ENCODE measurements around the gene PADI6. TPM values are rescaled to one million over a fixed set of nuclear protein-coding genes. Genes with fewer than 3 reads are reported as not detected.

The PADI6 gene
- total RNA-seq, 2 donors from 2014 or later, result not detected

DNA sequence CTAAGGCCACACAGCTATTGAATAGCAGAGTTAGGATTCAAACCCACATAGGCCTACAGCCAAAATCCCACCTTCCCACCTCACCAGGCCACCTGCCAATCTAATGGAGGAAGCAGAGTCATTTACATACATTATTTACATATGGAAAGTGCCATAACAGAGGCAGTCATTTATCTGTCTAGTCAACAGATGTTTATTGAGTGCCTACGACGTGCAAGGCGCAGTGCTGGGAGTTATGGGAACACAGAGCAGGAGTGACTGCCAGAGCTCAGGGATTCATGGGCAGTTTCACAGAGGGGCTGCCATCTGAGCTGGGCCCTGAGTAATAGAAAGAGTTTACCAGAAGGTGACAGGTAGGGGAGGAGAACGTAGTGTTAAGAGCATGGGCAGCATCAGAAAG lies 10.3 kb upstream of the PADI6 start:
- Mint-ChIP-seq H3K36me3 (ENCODE audit: insufficient read depth in 2 of 2) (no peaks in the 10 kb centered on the region), H3K4me1 (ENCODE audit: low read depth) (peaks cover 2% of the 10 kb centered on the region)

DNA sequence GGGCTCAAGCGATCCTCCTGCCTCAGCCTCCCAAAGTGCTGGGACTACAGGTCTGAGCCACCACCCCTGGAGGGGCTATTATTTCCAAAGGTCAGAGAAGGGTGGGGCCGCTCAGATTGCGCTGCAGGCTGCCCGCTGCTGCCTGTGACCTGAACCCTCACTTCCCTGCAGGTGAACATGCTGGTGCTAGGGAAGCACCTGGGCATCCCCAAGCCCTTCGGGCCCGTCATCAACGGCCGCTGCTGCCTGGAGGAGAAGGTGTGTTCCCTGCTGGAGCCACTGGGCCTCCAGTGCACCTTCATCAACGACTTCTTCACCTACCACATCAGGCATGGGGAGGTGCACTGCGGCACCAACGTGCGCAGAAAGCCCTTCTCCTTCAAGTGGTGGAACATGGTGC lies 8.6 kb upstream of the PADI6 start:
- Mint-ChIP-seq H3K4me1 (ENCODE audit: low read depth) (no peaks in the 10 kb centered on the region), H3K4me3 (no peak overlapping the region), H3K9me3 (no peaks in the 10 kb centered on the region), H3K27me3 (ENCODE audit: low read depth) (peaks cover 6% of the 10 kb centered on the region), H3K36me3 (ENCODE audit: insufficient read depth in 2 of 2) (no peaks in the 10 kb centered on the region), H3K27ac (no peak overlapping the region)
- ATAC-seq (replicated peaks in 1 of 2) (no peak), DNase-seq (no peak)

More for the DNA sequence above, 10.3 kb upstream of the PADI6 start:
- no peak overlapping the region for H3K27ac Mint-ChIP-seq
- ATAC-seq (replicated peaks in 1 of 2) (no peak), DNase-seq (no peak)
- H3K9me3 Mint-ChIP-seq, result no peaks in the 10 kb centered on the region
- no peak overlapping the region for H3K4me3 Mint-ChIP-seq
- H3K27me3 Mint-ChIP-seq (ENCODE audit: low read depth), result peaks cover 6% of the 10 kb centered on the region

DNA sequence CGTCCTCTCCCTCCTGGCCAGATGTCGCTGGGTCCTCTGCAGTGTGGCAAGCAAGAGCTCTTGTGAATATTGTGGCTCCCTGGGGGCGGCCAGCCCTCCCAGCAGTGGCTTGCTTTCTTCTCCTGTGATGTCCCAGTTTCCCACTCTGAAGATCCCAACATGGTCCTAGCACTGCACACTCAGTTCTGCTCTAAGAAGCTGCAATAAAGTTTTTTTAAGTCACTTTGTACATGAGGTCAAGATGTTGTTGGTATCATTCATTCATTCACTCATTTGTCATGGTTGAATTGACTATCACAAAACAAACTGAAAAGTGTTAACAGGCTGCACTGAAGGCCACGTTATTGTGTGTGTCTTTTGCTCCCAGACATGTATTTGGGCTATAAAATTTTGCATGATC lies 8.2 kb upstream of the PADI6 start:
- no peak overlapping the region for H3K27ac Mint-ChIP-seq
- no peaks in the 10 kb centered on the region for H3K36me3 Mint-ChIP-seq (ENCODE audit: insufficient read depth in 2 of 2)
- no peaks in the 10 kb centered on the region for H3K4me1 Mint-ChIP-seq (ENCODE audit: low read depth)
- no peak for DNase-seq
- H3K9me3 Mint-ChIP-seq, result no peaks in the 10 kb centered on the region
- ATAC-seq (replicated peaks in 1 of 2), result no peak
- H3K27me3 Mint-ChIP-seq (ENCODE audit: low read depth), result peaks cover 6% of the 10 kb centered on the region
- H3K4me3 Mint-ChIP-seq, result no peak overlapping the region

DNA sequence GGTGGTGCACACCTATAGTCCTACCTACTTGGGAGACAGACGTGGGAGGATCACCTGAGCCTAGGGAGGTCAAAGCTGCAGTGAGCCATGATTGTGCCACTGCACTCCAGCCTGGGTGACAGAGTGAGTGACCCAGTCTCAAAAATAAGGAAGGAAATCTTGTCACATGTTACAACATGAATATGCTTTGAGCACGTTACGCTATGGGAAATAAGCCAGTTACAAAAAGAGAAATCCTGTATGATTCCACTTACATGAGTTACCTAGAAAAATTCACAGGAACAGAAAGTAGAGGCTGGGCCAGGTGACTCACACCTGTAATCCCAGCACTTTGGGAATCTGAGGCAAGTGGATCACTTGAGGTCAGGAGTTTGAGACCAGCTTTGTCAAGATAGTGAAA lies 6.7 kb upstream of the PADI6 start:
- Mint-ChIP-seq H3K27ac (no peak overlapping the region), H3K27me3 (ENCODE audit: low read depth) (peaks cover 6% of the 10 kb centered on the region), H3K36me3 (ENCODE audit: insufficient read depth in 2 of 2) (no peaks in the 10 kb centered on the region), H3K4me3 (no peak overlapping the region), H3K9me3 (no peaks in the 10 kb centered on the region), H3K4me1 (ENCODE audit: low read depth) (no peaks in the 10 kb centered on the region)
- ATAC-seq (replicated peaks in 1 of 2), result no peak
- no peak for DNase-seq

DNA sequence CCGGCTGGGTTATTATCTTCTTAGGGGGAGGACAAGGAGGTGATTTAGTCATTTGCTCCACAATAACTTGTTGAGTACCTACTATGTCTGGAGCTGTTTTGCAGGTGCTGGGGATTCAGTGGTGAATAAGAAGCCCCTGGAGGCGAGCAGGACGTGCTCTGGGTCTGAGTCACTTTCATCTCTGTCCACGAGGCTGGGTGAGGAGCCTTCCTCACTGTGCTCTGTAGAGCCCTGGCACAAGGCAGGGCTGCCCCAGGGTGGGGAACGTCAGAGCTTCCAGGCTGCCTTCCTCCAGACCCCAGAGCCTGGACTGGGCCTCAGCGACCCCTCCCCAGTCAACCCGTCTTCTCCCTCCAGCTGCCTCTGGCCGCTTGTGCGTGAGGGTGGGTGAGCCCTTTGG lies 2.5 kb upstream of the PADI6 start:
- H3K27ac Mint-ChIP-seq, result no peak overlapping the region
- ATAC-seq (replicated peaks in 1 of 2) (no peak), DNase-seq (no peak)
- H3K9me3 Mint-ChIP-seq, result no peaks in the 10 kb centered on the region
- H3K4me3 Mint-ChIP-seq, result no peak overlapping the region
- H3K27me3 Mint-ChIP-seq (ENCODE audit: low read depth), result peaks cover 6% of the 10 kb centered on the region
- no peaks in the 10 kb centered on the region for H3K36me3 Mint-ChIP-seq (ENCODE audit: insufficient read depth in 2 of 2)
- H3K4me1 Mint-ChIP-seq (ENCODE audit: low read depth), result no peaks in the 10 kb centered on the region

DNA sequence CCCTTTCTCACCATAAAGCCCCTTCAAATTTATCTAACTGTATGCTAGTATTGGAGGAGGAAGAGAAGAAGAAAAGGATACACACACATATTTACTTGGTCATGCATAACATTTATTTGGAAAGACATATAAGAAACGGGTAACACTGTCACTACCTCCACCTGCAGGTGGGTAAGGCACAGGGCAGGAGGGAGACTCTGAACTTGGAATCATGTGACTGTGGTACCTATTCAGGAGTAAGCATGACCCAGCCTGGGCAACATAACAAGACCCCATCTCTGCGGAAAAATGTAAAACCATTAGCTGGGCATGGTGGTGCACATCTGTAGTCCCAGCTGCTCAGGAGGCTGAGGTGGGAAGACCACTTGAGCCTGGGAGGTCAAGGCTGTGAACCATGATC lies 1.4 kb upstream of the PADI6 start:
- no peaks in the 10 kb centered on the region for H3K36me3 Mint-ChIP-seq (ENCODE audit: insufficient read depth in 2 of 2)
- H3K27me3 Mint-ChIP-seq (ENCODE audit: low read depth), result peaks cover 1% of the 10 kb centered on the region
- no peaks in the 10 kb centered on the region for H3K4me1 Mint-ChIP-seq (ENCODE audit: low read depth)
- H3K4me3 Mint-ChIP-seq, result no peak overlapping the region
- ATAC-seq (replicated peaks in 1 of 2), result no peak
- no peaks in the 10 kb centered on the region for H3K9me3 Mint-ChIP-seq
- H3K27ac Mint-ChIP-seq, result no peak overlapping the region
- DNase-seq, result no peak

DNA sequence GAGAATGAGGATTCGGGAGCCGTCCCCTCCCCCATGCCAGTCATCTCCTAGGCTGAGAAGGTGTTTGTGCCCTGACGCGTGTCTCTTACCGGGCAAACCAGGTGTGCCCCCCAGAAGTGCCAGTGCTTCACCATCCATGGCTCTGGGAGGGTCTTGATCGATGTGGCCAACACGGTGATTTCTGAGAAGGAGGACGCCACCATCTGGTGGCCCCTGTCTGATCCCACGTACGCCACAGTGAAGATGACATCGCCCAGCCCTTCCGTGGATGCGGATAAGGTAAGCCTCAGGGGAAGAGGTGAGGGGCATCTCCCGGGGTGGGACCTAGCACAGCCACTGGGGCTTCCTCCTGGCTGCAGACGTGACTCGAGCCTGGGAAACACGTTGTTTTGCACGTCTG lies 959 bp downstream of the PADI6 start:
- H3K27ac Mint-ChIP-seq, result no peak overlapping the region
- DNase-seq (no peak), ATAC-seq (replicated peaks in 1 of 2) (no peak)
- H3K27me3 Mint-ChIP-seq (ENCODE audit: low read depth), result peaks cover 14% of the 10 kb centered on the region
- no peaks in the 10 kb centered on the region for H3K4me1 Mint-ChIP-seq (ENCODE audit: low read depth)
- no peaks in the 10 kb centered on the region for H3K9me3 Mint-ChIP-seq
- no peak overlapping the region for H3K4me3 Mint-ChIP-seq
- H3K36me3 Mint-ChIP-seq (ENCODE audit: insufficient read depth in 2 of 2), result no peaks in the 10 kb centered on the region

DNA sequence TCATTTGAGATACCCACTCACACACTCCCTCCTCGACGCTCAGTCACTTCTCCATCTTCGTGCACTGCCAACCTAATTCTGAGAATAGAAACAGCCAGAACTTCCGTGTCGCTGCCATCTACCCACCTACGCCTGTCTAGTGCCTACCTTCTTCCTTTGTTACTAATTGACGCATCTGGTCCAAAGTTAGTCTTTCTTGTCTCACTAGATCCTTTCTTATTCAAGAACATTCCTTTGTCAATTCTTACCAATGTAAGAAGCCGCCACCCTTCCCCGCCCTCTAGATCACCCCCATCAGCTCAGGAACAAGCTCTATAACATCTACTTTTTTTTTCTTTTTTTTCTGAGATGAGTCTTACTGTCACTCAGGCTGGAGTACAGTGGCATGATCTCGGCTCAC lies 3.7 kb downstream of the PADI6 start:
- no peak overlapping the region for H3K4me3 Mint-ChIP-seq
- H3K9me3 Mint-ChIP-seq, result no peaks in the 10 kb centered on the region
- DNase-seq, result no peak
- no peak for ATAC-seq (replicated peaks in 1 of 2)
- no peak overlapping the region for H3K27ac Mint-ChIP-seq
- peaks cover 18% of the 10 kb centered on the region for H3K27me3 Mint-ChIP-seq (ENCODE audit: low read depth)
- no peaks in the 10 kb centered on the region for H3K4me1 Mint-ChIP-seq (ENCODE audit: low read depth)
- H3K36me3 Mint-ChIP-seq (ENCODE audit: insufficient read depth in 2 of 2), result no peaks in the 10 kb centered on the region

DNA sequence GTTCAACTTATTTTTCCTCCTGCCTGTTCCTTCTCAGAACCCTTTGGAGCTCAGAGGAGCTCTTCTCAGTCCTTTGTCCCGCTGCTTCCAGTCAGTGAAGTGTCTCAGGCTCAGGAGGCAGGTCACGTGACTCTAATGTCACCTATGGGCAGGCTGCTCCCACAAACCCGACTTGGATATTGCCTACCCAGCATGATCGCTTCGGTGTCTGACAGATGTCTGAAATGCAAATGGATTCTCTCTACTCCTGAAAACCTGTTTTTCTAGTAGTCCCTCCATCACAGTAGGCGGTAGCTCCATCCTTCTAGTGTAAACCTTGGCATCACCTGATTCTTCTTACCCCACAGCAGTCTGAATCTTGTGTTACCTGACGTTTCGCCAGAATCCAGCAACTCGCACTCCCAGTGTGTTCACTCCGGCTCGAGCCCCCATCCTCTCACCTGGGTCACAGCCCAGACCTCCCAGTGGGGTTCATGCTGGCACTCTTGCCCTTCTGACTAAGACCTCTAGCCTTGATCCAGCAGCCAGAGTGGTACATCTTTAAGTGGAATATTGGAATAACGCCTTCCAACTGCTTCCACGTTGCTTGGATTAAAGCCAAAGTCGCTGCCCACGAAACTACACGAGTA lies 5.4 kb downstream of the PADI6 start:
- Mint-ChIP-seq H3K4me3 (no peak overlapping the region), H3K4me1 (ENCODE audit: low read depth) (no peaks in the 10 kb centered on the region), H3K27ac (no peak overlapping the region), H3K9me3 (no peaks in the 10 kb centered on the region), H3K27me3 (ENCODE audit: low read depth) (peaks cover 18% of the 10 kb centered on the region), H3K36me3 (ENCODE audit: insufficient read depth in 2 of 2) (no peaks in the 10 kb centered on the region)
- no peak for ATAC-seq (replicated peaks in 1 of 2)
- DNase-seq, result no peak

DNA sequence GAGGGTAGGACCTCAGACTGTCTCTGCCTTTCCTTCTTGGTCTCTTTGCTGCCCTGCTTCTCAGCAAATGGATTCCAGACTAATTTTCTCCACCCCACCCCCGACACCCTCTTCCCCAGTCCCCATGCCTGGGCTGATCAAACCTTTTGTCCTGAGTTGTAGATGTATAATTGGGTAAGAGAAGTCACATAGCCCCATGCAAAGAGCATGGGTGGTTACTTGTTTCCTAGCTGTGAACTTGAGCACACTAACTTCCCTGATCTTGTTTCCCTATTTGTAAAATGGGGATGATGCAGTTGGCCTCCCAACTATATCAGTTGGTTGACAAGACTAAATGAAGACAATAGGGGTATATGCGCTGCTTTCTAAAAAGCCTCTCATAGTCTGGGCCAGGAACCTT lies 9.2 kb downstream of the PADI6 start:
- Mint-ChIP-seq H3K4me1 (ENCODE audit: low read depth) (no peaks in the 10 kb centered on the region), H3K27ac (no peak overlapping the region), H3K36me3 (ENCODE audit: insufficient read depth in 2 of 2) (no peaks in the 10 kb centered on the region), H3K27me3 (ENCODE audit: low read depth) (peaks cover 29% of the 10 kb centered on the region), H3K4me3 (no peak overlapping the region), H3K9me3 (no peaks in the 10 kb centered on the region)
- DNase-seq (no peak), ATAC-seq (replicated peaks in 1 of 2) (no peak)

DNA sequence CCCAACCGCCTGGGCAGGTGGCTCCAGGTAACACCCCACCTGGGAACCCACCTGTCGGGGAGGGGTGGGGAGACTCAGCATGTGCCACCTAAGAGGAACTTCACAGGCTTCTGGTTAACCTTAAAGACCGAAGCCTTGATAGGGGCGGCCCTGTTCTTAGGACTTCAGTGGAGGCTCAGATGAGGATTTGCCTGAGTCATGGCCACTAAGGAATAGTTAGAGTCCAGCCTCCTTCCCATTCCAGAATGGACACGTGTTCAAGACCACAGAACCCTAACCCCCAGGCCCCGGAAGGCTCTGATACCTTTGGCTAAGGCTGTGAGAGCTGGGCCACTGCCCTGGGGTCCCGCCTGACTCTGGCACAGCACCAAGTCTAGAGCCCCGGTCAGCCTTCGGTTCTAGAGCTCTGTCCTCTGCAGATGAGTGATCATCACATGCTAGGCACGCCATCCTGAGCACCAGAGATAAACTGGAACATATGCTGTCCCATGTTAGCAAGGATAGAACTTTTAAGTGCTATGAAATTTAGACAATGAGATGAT lies 20.3 kb downstream of the PADI6 start:
- H3K27ac Mint-ChIP-seq, result no peak overlapping the region
- H3K36me3 Mint-ChIP-seq (ENCODE audit: insufficient read depth in 2 of 2), result no peaks in the 10 kb centered on the region
- no peak overlapping the region for H3K4me3 Mint-ChIP-seq
- no peaks in the 10 kb centered on the region for H3K4me1 Mint-ChIP-seq (ENCODE audit: low read depth)
- DNase-seq, result no peak
- ATAC-seq (replicated peaks in 1 of 2), result no peak
- H3K9me3 Mint-ChIP-seq, result no peaks in the 10 kb centered on the region
- H3K27me3 Mint-ChIP-seq (ENCODE audit: low read depth), result no peaks in the 10 kb centered on the region

DNA sequence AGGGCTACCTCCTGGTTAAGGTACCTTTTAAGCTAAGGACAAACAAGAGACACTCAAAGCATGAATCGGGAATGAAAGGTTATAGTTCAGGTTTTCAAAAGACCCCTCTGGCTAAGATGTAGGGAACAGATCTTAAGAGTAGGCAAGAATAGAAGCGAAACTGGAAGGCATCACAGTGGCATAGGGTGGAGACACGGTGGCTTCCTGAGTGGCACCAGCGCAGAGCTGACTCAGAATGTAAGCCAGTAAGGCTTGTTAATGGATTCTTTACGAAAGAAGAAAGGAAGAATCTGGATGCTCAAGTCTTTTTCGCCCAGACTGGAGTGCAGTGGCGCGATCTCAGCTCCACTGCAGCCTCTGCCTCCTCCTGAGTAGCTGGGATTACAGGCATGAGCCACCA lies 21.2 kb downstream of the PADI6 start:
- no peaks in the 10 kb centered on the region for H3K4me1 Mint-ChIP-seq (ENCODE audit: low read depth)
- no peaks in the 10 kb centered on the region for H3K9me3 Mint-ChIP-seq
- no peak overlapping the region for H3K27ac Mint-ChIP-seq
- H3K4me3 Mint-ChIP-seq, result no peak overlapping the region
- ATAC-seq (replicated peaks in 1 of 2), result no peak
- no peaks in the 10 kb centered on the region for H3K36me3 Mint-ChIP-seq (ENCODE audit: insufficient read depth in 2 of 2)
- DNase-seq, result no peak
- no peaks in the 10 kb centered on the region for H3K27me3 Mint-ChIP-seq (ENCODE audit: low read depth)

DNA sequence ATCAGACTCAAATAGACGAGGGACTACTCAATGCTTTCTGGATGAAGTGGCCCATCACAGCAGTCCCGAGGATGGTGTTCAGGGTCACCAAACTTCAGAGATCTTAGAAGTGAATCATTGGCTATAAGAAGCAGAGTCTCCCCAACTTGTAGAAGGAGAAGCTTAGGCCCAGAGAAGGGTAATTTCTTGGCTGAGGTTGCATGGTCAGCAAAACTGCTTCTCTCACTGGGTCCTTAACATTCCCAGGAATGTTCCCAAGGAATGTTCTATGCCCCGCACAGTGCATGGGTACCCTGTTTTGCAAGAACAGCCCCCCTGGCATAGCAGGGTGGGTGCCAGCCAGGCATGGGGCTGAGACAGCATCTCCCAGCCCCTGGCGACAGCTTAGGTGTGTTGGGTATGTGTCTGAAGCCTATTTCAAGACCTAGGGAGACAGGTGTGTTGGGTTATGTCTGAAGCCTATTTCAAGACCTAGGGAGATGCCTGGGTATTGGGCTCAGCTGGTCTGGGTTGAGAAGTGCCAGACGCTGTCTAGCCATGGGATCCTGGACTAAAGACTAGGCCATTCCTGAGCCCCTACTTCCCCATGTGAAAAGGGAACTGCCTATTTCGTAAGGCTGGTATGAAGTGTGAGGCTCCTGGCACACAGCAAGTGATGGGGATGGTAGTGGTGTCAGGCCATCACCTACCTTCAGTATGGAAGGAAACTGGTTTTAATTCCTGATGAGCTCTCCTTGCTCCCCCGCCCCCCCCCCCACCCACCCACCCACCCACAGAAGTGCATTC lies 26.1 kb downstream of the PADI6 start:
- no peaks in the 10 kb centered on the region for H3K27me3 Mint-ChIP-seq (ENCODE audit: low read depth)
- H3K4me1 Mint-ChIP-seq (ENCODE audit: low read depth), result no peaks in the 10 kb centered on the region
- no peaks in the 10 kb centered on the region for H3K9me3 Mint-ChIP-seq
- ATAC-seq (replicated peaks in 1 of 2), result no peak
- H3K36me3 Mint-ChIP-seq (ENCODE audit: insufficient read depth in 2 of 2), result no peaks in the 10 kb centered on the region
- DNase-seq, result no peak
- H3K27ac Mint-ChIP-seq, result no peak overlapping the region
- no peak overlapping the region for H3K4me3 Mint-ChIP-seq
